HepG2 (cell line): Measurements from ENCODE around the gene PKN2. TPM values are rescaled to one million over a fixed set of nuclear protein-coding genes. Genes with fewer than 3 reads are reported as not detected.

Source experiments
- ATAC-seq: fragments of 200-7000 bp; cut with Tn5 transposase; 3 replicates; pipeline ENCODE4 v1.9.1; 2020; ENCODE audit warnings: mild to moderate bottlenecking, moderate library complexity
- BruUV-seq: library from RNA; stranded (reverse); fragments of 400-500 nt; replicated peaks from 2 replicates; lab custom pipeline; 2021; lab: Mats Ljungman, UMichigan
- CTCF ChIA-PET: fragments of 300-600 bp; formaldehyde crosslinking; extraction: SDS; loops from one replicate; lab custom pipeline; 2021; ENCODE audit warnings: low total read pairs, inconsistent platforms, low intra/inter-chr PET ratio; lab: Yijun Ruan, JAX
- POLR2A ChIA-PET: fragments of 350-600 bp; sonication (Branson Sonifier 250); formaldehyde crosslinking; loops from one replicate; lab custom pipeline; 2020; ENCODE audit warnings: antibody characterized with exemption, inconsistent platforms; lab: Yijun Ruan, JAX
- DNase-seq: peaks from one replicate; pipeline ENCODE4 v3.0.0-alpha.2; 2015; ENCODE audit warnings: low spot score
- FAIRE-seq: peaks from 3 replicates; lab custom pipeline; 2011; peaks lifted over from hg19 to GRCh38; lab: Jason Lieb, UNC
- H2AFZ ChIP-seq: one replicate; pipeline ENCODE4 v1.6.1; 2011; ENCODE audit warnings: low read length, inconsistent platforms
- H3K27ac ChIP-seq: fragments of 300-600 bp; 3 replicates; pipeline ENCODE4 v1.8.0; 2011; ENCODE audit warnings: mixed run types, mild to moderate bottlenecking, mixed read lengths, low read length, inconsistent platforms; ENCODE audit not compliant: insufficient read depth; ENCODE audit errors: extremely low read length
- H3K27me3 ChIP-seq, 2 experiments: fragments of 200-600 bp in 1 of 2; 2 replicates in 1 of 2; 3 replicates in 1 of 2; pipeline versions ENCODE4 v1.6.0 to v1.8.0; 2011; ENCODE audit warnings: low read length in 2 of 2, mild to moderate bottlenecking in 2 of 2, moderate library complexity in 2 of 2, inconsistent platforms in 1 of 2; ENCODE audit not compliant: insufficient read depth in 2 of 2, control insufficient read depth in 1 of 2
- H3K36me3 ChIP-seq, 2 experiments: fragments of 200-600 bp in 1 of 2; replicated peaks in 1 of 2; 2 replicates in 1 of 2; 3 replicates in 1 of 2; pipeline versions ENCODE4 v1.5.1 to v1.8.0; 2011; ENCODE audit warnings: low read length in 2 of 2, inconsistent platforms in 1 of 2; ENCODE audit not compliant: insufficient read depth in 2 of 2, control insufficient read depth in 1 of 2
- H3K4me1 ChIP-seq: 2 replicates; pipeline ENCODE4 v1.5.1; 2012; ENCODE audit warnings: low read length, inconsistent platforms; ENCODE audit not compliant: insufficient read depth
- H3K4me2 ChIP-seq: 2 replicates; pipeline ENCODE4 v1.6.0; 2011; ENCODE audit warnings: low read depth, low read length, inconsistent platforms
- H3K4me3 ChIP-seq, 3 experiments: fragments of 200-600 bp in 1 of 3; sonication (generic), shearing (Covaris generic) in 1 of 3; replicated peaks in 1 of 3; 2 replicates each; pipeline ENCODE4 v1.5.1; 2011 to 2016; ENCODE audit warnings: low read length in 3 of 3, inconsistent platforms in 2 of 3, low read depth in 2 of 3, mild to moderate bottlenecking in 2 of 3, control low read depth in 1 of 3, mixed read lengths in 1 of 3; ENCODE audit not compliant: insufficient read depth in 1 of 3
- H3K79me2 ChIP-seq: one replicate; pipeline ENCODE4 v1.6.1; 2011; ENCODE audit warnings: low read length, inconsistent platforms; ENCODE audit not compliant: insufficient read depth
- H3K9ac ChIP-seq: 2 replicates; pipeline ENCODE4 v1.6.0; 2011; ENCODE audit warnings: mild to moderate bottlenecking, low read depth, low read length, inconsistent platforms; ENCODE audit not compliant: insufficient read depth
- H3K9me3 ChIP-seq: 2 replicates; pipeline ENCODE4 v1.5.1; 2012; ENCODE audit warnings: mild to moderate bottlenecking, low read length
- H4K20me1 ChIP-seq: 2 replicates; pipeline ENCODE4 v1.6.0; 2011; ENCODE audit warnings: inconsistent platforms, mild to moderate bottlenecking, low read length, moderate library complexity; ENCODE audit not compliant: insufficient read depth
- BCL6 ChIP-seq: IDR thresholded peaks from 2 replicates; pipeline ENCODE4 v1.6.1; 2016; ENCODE audit warnings: missing genetic modification reagents, missing compliant biosample characterization
- ESRRA ChIP-seq: sonication (generic); formaldehyde crosslinking; IDR thresholded peaks from 2 replicates; pipeline ENCODE4 v1.5.1; 2020; ENCODE audit warnings: mild to moderate bottlenecking, low read depth, missing genetic modification reagents
- FOXM1 ChIP-seq: sonication (generic); formaldehyde crosslinking; IDR thresholded peaks from 2 replicates; pipeline ENCODE4 v1.5.0; 2020; ENCODE audit warnings: missing genetic modification reagents
- FOXO1 ChIP-seq: sonication (generic); formaldehyde crosslinking; IDR thresholded peaks from 2 replicates; pipeline ENCODE4 v1.4.0; 2020; ENCODE audit warnings: missing genetic modification reagents
- HIC2 ChIP-seq: sonication (generic); formaldehyde crosslinking; IDR thresholded peaks from 2 replicates; pipeline ENCODE4 v1.9.0; 2022; ENCODE audit warnings: low read depth, missing genetic modification reagents
- HINFP ChIP-seq: sonication (generic); formaldehyde crosslinking; IDR thresholded peaks from 2 replicates; pipeline ENCODE4 v1.4.0; 2020; ENCODE audit warnings: low read depth, mild to moderate bottlenecking, missing genetic modification reagents
- KDM4B ChIP-seq: sonication (generic); formaldehyde crosslinking; IDR thresholded peaks from 2 replicates; pipeline ENCODE4 v1.4.0; 2020; ENCODE audit warnings: missing genetic modification reagents
- RFX1 ChIP-seq: fragments of 450-650 bp; IDR thresholded peaks from 2 replicates; pipeline ENCODE4 v1.6.1; 2017
- SYNCRIP ChIP-seq: fragments of 200-400 bp; formaldehyde crosslinking; IDR thresholded peaks from 2 replicates; pipeline ENCODE4 v1.6.1; 2018; ENCODE audit warnings: mild to moderate bottlenecking, low read depth, low read length; ENCODE audit not compliant: insufficient read depth
- ZBTB7B ChIP-seq: sonication (generic); formaldehyde crosslinking; IDR thresholded peaks from 2 replicates; pipeline ENCODE4 v1.4.0; 2020; ENCODE audit warnings: missing genetic modification reagents
- ZFP82 ChIP-seq: sonication (generic); formaldehyde crosslinking; IDR thresholded peaks from 2 replicates; pipeline ENCODE4 v1.5.1; 2020; ENCODE audit warnings: mild to moderate bottlenecking, missing genetic modification reagents, borderline replicate concordance
- ZNF607 ChIP-seq: sonication (generic); formaldehyde crosslinking; IDR thresholded peaks from 2 replicates; pipeline ENCODE4 v1.5.1; 2020; ENCODE audit warnings: missing genetic modification reagents, mild to moderate bottlenecking, borderline replicate concordance
- ZNF709 ChIP-seq: sonication (generic); formaldehyde crosslinking; IDR thresholded peaks from 2 replicates; pipeline ENCODE4 v1.5.0; 2020; ENCODE audit warnings: mild to moderate bottlenecking, missing genetic modification reagents
- WGBS: methylation state at CpG from one replicate; pipeline ENCODE4 v1.1.6; 2017; ENCODE audit warnings: low lambda C conversion rate; 5-methylcytosine and 5-hydroxymethylcytosine counted together
- in situ Hi-C: cut with HindIII; loops from 2 replicates; pipeline ENCODE4 v1.10.0; 2017; ENCODE audit warnings: low pct_unique_long_range_greater_than_20kb; ENCODE audit not compliant: extremely low pct_ligation_motif_present
- intact Hi-C: fragments of 100-400 bp; cut with micrococcal nuclease; formaldehyde crosslinking; loops from one replicate; pipeline ENCODE4 v1.10.0; 2022; ENCODE audit not compliant: unreplicated experiment
- polyA plus RNA-seq, 8 experiments: library from polyadenylated mRNA; depleted of rRNA in 3 of 8; stranded (reverse) in 7 of 8; unstranded in 1 of 8; fragments of >200 nt; fragmentation: Illumina TruSeq in 4 of 8; extraction: Trizol in 4 of 8; gene quantifications; 2 replicates each; pipeline versions ENCODE4 v1.2.1 to v1.2.3, GENCODE V29; 2011 to 2016; ENCODE audit warnings: low read depth in 4 of 8, missing spikeins in 1 of 8, mixed read lengths in 1 of 8; ENCODE audit not compliant: insufficient read depth in 1 of 8
- total RNA-seq, 5 experiments: library from RNA; depleted of rRNA; stranded (reverse); fragments of >200 nt; fragmentation: Illumina TruSeq; extraction: Trizol; gene quantifications; 2 replicates each; pipeline ENCODE4 v1.2.3, GENCODE V29; 2016; ENCODE audit warnings: low read depth in 1 of 5
- TF ChIP-seq, protein P1 (sequence below): sonication (generic); formaldehyde crosslinking; IDR thresholded peaks from 2 replicates; pipeline ENCODE4 v1.4.0; 2020; ENCODE audit warnings: mild to moderate bottlenecking, missing genetic modification reagents
- TF ChIP-seq, protein P2 (sequence below): sonication (generic); formaldehyde crosslinking; IDR thresholded peaks from 2 replicates; pipeline ENCODE4 v1.4.0; 2020; ENCODE audit warnings: missing genetic modification reagents

PKN2 gene
- total and polyA plus RNA-seq, 2 of the 13 experiments (the other 11 are each of a cell fraction or from before 2014, with no cell fraction given): 17.0 to 29.4 TPM

GRCh38 chr1:88741413-88741812, 57.3 kb downstream of the PKN2 start:
- Histone ChIP-seq H3K79me2 (peaks cover 28% of the 10 kb centered on the region), H3K27ac (no peak overlapping the region), H3K9ac (no peak overlapping the region), H3K4me2 (no peak overlapping the region), H3K27me3 (no peaks in the 10 kb centered on the region), H3K4me1 (peaks cover 18% of the 10 kb centered on the region), H3K4me3 (no peak overlapping the region), H2AFZ (no peak overlapping the region), H3K9me3 (no peaks in the 10 kb centered on the region), H4K20me1 (peaks cover 8% of the 10 kb centered on the region), H3K36me3 (peaks cover 5 to 21% of the 10 kb centered on the region in 2 experiments; a peak in 3 of 5 replicates)
- ATAC-seq: no peak
- DNase-seq: no peak
- ChIA-PET POLR2A (no interaction called here), CTCF (no interaction called here)
- intact Hi-C loops (no loop called here), in situ Hi-C loops (no loop called here)
- WGBS: 94% methylated on average over 2 of the region's 2 CpGs
- no peak for TF ChIP-seq HIC2 (CRISPR knock-in tag)
- no peak for TF ChIP-seq ZNF709 (CRISPR knock-in tag)
- TF ChIP-seq ZNF607 (CRISPR knock-in tag): no peak
- TF ChIP-seq ZFP82 (CRISPR knock-in tag): no peak
- no peak for FAIRE-seq
- no TSS peak for BruUV-seq

- Histone ChIP-seq H3K27me3 (no peaks in the 10 kb centered on the region), H3K36me3 (peaks cover 1 to 21% of the 10 kb centered on the region in 2 experiments; a peak in 2 of 5 replicates), H4K20me1 (no peaks in the 10 kb centered on the region), H3K9ac (no peak overlapping the region), H3K4me2 (no peak overlapping the region), H3K4me3 (no peak overlapping the region), H3K27ac (no peak overlapping the region), H2AFZ (no peak overlapping the region), H3K79me2 (peaks cover 16% of the 10 kb centered on the region), H3K9me3 (no peaks in the 10 kb centered on the region), H3K4me1 (peaks cover 9% of the 10 kb centered on the region)
- WGBS: 99% methylated on average over 6 of the region's 6 CpGs
- CTCF ChIA-PET: no interaction called here
- FAIRE-seq (no peak), ATAC-seq (no peak), DNase-seq (no peak)
- in situ Hi-C loops: no loop called here
- intact Hi-C loops: no loop called here
- POLR2A ChIA-PET: no interaction called here
- BruUV-seq: no TSS peak
- TF ChIP-seq, protein P1, sequence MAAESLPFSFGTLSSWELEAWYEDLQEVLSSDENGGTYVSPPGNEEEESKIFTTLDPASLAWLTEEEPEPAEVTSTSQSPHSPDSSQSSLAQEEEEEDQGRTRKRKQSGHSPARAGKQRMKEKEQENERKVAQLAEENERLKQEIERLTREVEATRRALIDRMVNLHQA (CRISPR knock-in tag): no peak
- no peak for TF ChIP-seq RFX1
- TF ChIP-seq FOXO1: no peak
- no peak for TF ChIP-seq KDM4B (CRISPR knock-in tag)
- no peak for TF ChIP-seq FOXM1 (CRISPR knock-in tag)
- TF ChIP-seq SYNCRIP: no peak
- TF ChIP-seq BCL6 (CRISPR knock-in tag): no peak
- TF ChIP-seq HINFP (CRISPR knock-in tag): no peak
- TF ChIP-seq ZBTB7B: no peak
- no peak for TF ChIP-seq ESRRA
- TF ChIP-seq, protein P2, sequence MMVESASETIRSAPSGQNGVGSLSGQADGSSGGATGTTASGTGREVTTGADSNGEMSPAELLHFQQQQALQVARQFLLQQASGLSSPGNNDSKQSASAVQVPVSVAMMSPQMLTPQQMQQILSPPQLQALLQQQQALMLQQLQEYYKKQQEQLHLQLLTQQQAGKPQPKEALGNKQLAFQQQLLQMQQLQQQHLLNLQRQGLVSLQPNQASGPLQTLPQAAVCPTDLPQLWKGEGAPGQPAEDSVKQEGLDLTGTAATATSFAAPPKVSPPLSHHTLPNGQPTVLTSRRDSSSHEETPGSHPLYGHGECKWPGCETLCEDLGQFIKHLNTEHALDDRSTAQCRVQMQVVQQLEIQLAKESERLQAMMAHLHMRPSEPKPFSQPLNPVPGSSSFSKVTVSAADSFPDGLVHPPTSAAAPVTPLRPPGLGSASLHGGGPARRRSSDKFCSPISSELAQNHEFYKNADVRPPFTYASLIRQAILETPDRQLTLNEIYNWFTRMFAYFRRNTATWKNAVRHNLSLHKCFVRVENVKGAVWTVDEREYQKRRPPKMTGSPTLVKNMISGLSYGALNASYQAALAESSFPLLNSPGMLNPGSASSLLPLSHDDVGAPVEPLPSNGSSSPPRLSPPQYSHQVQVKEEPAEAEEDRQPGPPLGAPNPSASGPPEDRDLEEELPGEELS (CRISPR knock-in tag): no peak
Measured at GRCh38 chr1:88742531-88742930, 58.5 kb downstream of the PKN2 start.
